A549 (cell line): Measurements from ENCODE around the gene SPC24. TPM values are rescaled to one million over a fixed set of nuclear protein-coding genes. Genes with fewer than 3 reads are reported as not detected.
"Not testable (repeated sequence)": the region's sequence is repeated elsewhere in the genome, so short reads cannot be mapped to it uniquely, and the experiment has no call there.

Experiments
- ATAC-seq, 2 experiments: fragments of 200-7000 bp in 1 of 2; fragments of >200 bp in 1 of 2; cut with Nextera tagmentation in 1 of 2; cut with Tn5 transposase in 1 of 2; 3 replicates each; pipeline versions ENCODE4 v1.8.0 to v1.9.1; 2018 to 2020; ENCODE audit warnings: mild to moderate bottlenecking in 1 of 2, moderate library complexity in 1 of 2
- CTCF ChIA-PET: fragments of 300-600 bp; sonication (Branson Sonifier 250); formaldehyde crosslinking; extraction: SDS; loops from one replicate; lab custom pipeline; 2021; ENCODE audit warnings: antibody characterized with exemption, inconsistent platforms; lab: Yijun Ruan, JAX
- POLR2A ChIA-PET: fragments of 350-600 bp; formaldehyde crosslinking; extraction: SDS; loops from one replicate; lab custom pipeline; 2021; ENCODE audit warnings: antibody characterized with exemption, inconsistent platforms; lab: Yijun Ruan, JAX
- DNase-seq, 2 experiments: peaks; one replicate each; pipeline versions ENCODE4 v3.0.0 to v3.0.0-alpha.2; 2011 to 2016; ENCODE audit warnings: low read depth in 1 of 2, low spot score in 1 of 2
- FAIRE-seq: peaks from 2 replicates; lab custom pipeline; 2011; peaks lifted over from hg19 to GRCh38; lab: Jason Lieb, UNC
- H3K27ac ChIP-seq, 2 experiments: fragments of >200 bp; sonication (Bioruptor Twin); formaldehyde crosslinking; 3 replicates each; pipeline ENCODE4 v1.5.1; 2016 to 2017
- H3K4me1 ChIP-seq: fragments of >200 bp; sonication (Bioruptor Twin); formaldehyde crosslinking; 3 replicates; pipeline ENCODE4 v1.6.1; 2016
- H3K4me2 ChIP-seq: fragments of >200 bp; sonication (Bioruptor Twin); formaldehyde crosslinking; 3 replicates; pipeline ENCODE4 v1.6.1; 2016
- H3K4me3 ChIP-seq: fragments of >200 bp; sonication (Bioruptor Twin); formaldehyde crosslinking; 3 replicates; pipeline ENCODE4 v1.5.1; 2016
- H3K9me3 ChIP-seq: fragments of >200 bp; sonication (Bioruptor Twin); formaldehyde crosslinking; 3 replicates; pipeline ENCODE4 v1.6.1; 2016
- BHLHE40 ChIP-seq: IDR thresholded peaks from 2 replicates; pipeline ENCODE4 v1.6.1; 2012; ENCODE audit warnings: low read depth, low read length, inconsistent platforms
- CBX8 ChIP-seq: fragments of 200-600 bp; sonication (generic); IDR thresholded peaks from 2 replicates; pipeline ENCODE4 v1.6.1; 2016
- CEBPB ChIP-seq, 2 experiments: fragments of >200 bp in 1 of 2; sonication (Bioruptor Twin) in 1 of 2; formaldehyde crosslinking in 1 of 2; IDR thresholded peaks; 2 replicates each; pipeline ENCODE4 v1.6.1; 2012 to 2016
- CHD4 ChIP-seq: fragments of 200-600 bp; sonication (generic); IDR thresholded peaks from 2 replicates; pipeline ENCODE4 v1.6.1; 2016; ENCODE audit warnings: antibody characterized with exemption, mild to moderate bottlenecking, borderline replicate concordance
- CTCF ChIP-seq: fragments of >200 bp; sonication (Bioruptor Twin); formaldehyde crosslinking; IDR thresholded peaks from 3 replicates; pipeline ENCODE4 v1.5.1; 2016
- E2F6 ChIP-seq: IDR thresholded peaks from 2 replicates; pipeline ENCODE4 v1.6.1; 2012; ENCODE audit warnings: low read depth, borderline replicate concordance
- EHF ChIP-seq: fragments of 250-450 bp; sonication (Bioruptor Pico); IDR thresholded peaks from 2 replicates; pipeline ENCODE4 v1.5.0; 2020; ENCODE audit warnings: mild to moderate bottlenecking
- FOSB ChIP-seq: fragments of 250-450 bp; sonication (Bioruptor Pico); IDR thresholded peaks from 2 replicates; pipeline ENCODE4 v1.5.0; 2020; ENCODE audit warnings: mild to moderate bottlenecking, moderate library complexity
- FOSL2 ChIP-seq, 2 experiments: fragments of 450-650 bp in 1 of 2; fragments of >200 bp in 1 of 2; sonication (Bioruptor Twin) in 1 of 2; formaldehyde crosslinking; IDR thresholded peaks; 2 replicates each; pipeline versions ENCODE4 v1.5.0 to v1.6.1; 2016 to 2020; ENCODE audit warnings: mild to moderate bottlenecking in 1 of 2, moderate library complexity in 1 of 2
- HES2 ChIP-seq: fragments of >200 bp; sonication (Bioruptor Twin); formaldehyde crosslinking; IDR thresholded peaks from 2 replicates; pipeline ENCODE4 v1.6.1; 2016
- HOXA7 ChIP-seq: fragments of 250-450 bp; sonication (Bioruptor Pico); IDR thresholded peaks from 2 replicates; pipeline ENCODE4 v1.5.0; 2020; ENCODE audit warnings: mild to moderate bottlenecking, moderate library complexity
- HOXB13 ChIP-seq: fragments of 250-450 bp; sonication (Bioruptor Pico); IDR thresholded peaks from 2 replicates; pipeline ENCODE4 v1.5.0; 2020; ENCODE audit warnings: low read depth, mild to moderate bottlenecking, moderate library complexity
- JUN ChIP-seq, 2 experiments: fragments of >200 bp; sonication (Bioruptor Twin); formaldehyde crosslinking; IDR thresholded peaks; 2 replicates in 1 of 2; 3 replicates in 1 of 2; pipeline ENCODE4 v1.6.1; 2016 to 2017
- KDM1A ChIP-seq: fragments of 200-600 bp; sonication (generic); IDR thresholded peaks from 2 replicates; pipeline ENCODE4 v1.6.1; 2016; ENCODE audit warnings: low read depth, mild to moderate bottlenecking
- MAFK ChIP-seq: fragments of 450-650 bp; IDR thresholded peaks from 2 replicates; pipeline ENCODE4 v1.6.1; 2014; ENCODE audit not compliant: partially characterized antibody
- MAX ChIP-seq: IDR thresholded peaks from 2 replicates; pipeline ENCODE4 v1.6.1; 2012
- NFE2L2 ChIP-seq: fragments of 150-350 bp; conservative IDR thresholded peaks from 2 replicates; pipeline ENCODE4 v1.6.1; 2014; ENCODE audit warnings: low read length
- RAD21 ChIP-seq, 2 experiments: fragments of >200 bp in 1 of 2; sonication (Bioruptor Twin) in 1 of 2; formaldehyde crosslinking in 1 of 2; IDR thresholded peaks in 1 of 2; conservative IDR thresholded peaks in 1 of 2; 2 replicates in 1 of 2; 3 replicates in 1 of 2; pipeline ENCODE4 v1.6.1; 2012 to 2018; ENCODE audit warnings: inconsistent platforms in 1 of 2
- RARB ChIP-seq: fragments of 250-450 bp; sonication (Bioruptor Pico); IDR thresholded peaks from 2 replicates; pipeline ENCODE4 v1.8.0; 2021; ENCODE audit warnings: mild to moderate bottlenecking, moderate library complexity
- SMC3 ChIP-seq: fragments of >200 bp; sonication (Bioruptor Twin); formaldehyde crosslinking; IDR thresholded peaks from 3 replicates; pipeline ENCODE4 v1.6.1; 2018; ENCODE audit warnings: inconsistent platforms
- ZNF302 ChIP-seq: fragments of 250-450 bp; sonication (Bioruptor Pico); IDR thresholded peaks from 2 replicates; pipeline ENCODE4 v1.9.0; 2021; ENCODE audit warnings: inconsistent platforms, mild to moderate bottlenecking, moderate library complexity
- ZSCAN20 ChIP-seq: fragments of 250-450 bp; sonication (Bioruptor Pico); IDR thresholded peaks from 2 replicates; pipeline ENCODE4 v1.8.0; 2022; ENCODE audit warnings: mild to moderate bottlenecking, moderate library complexity
- WGBS: methylation state at CpG from one replicate; pipeline ENCODE4 v1.1.6; 2017; ENCODE audit errors: missing lambda C conversion rate; 5-methylcytosine and 5-hydroxymethylcytosine counted together
- polyA plus RNA-seq, 4 experiments: library from polyadenylated mRNA; depleted of rRNA in 3 of 4; stranded (reverse); fragments of >200 nt; fragmentation: RNase III in 1 of 4; extraction: RNeasy Plus Mini Kit Qiagen cat#74134 plus additional on column Dnase treatment in 1 of 4; gene quantifications; 2 replicates in 3 of 4; 3 replicates in 1 of 4; pipeline ENCODE4 v1.2.3, GENCODE V29; 2011 to 2017

Gene SPC24
- polyA plus RNA-seq, 2 of the 4 experiments (the other 2 are of a cell fraction): 16.5 to 22.2 TPM

GRCh38 chr19:11125994-11126685, 29.4 kb downstream of the SPC24 start:
- Histone ChIP-seq H3K4me3 (no peak overlapping the region), H3K27ac (no peak overlapping the region), H3K4me2 (no peak overlapping the region), H3K4me1 (peaks cover 9% of the 10 kb centered on the region; the same call in 2 of the 3 replicates), H3K9me3 (no peaks in the 10 kb centered on the region)
- TF ChIP-seq NFE2L2: no peak
- TF ChIP-seq FOSB (CRISPR knock-in tag): no peak
- peak; percentile 63 for TF ChIP-seq CTCF
- peak; percentile 54 to 58; a peak in 4 of 5 replicates for TF ChIP-seq RAD21 (conservative IDR thresholded peaks at IDR 0.05 in 1 of 2, IDR thresholded peaks at IDR 0.05 in 1 of 2)
- no peak for TF ChIP-seq CHD4
- TF ChIP-seq HOXA7 (CRISPR knock-in tag): no peak
- no peak for TF ChIP-seq CEBPB (IDR thresholded peaks at IDR 0.05)
- no peak for TF ChIP-seq ZNF302
- TF ChIP-seq HOXB13 (CRISPR knock-in tag): no peak
- no peak for TF ChIP-seq ZSCAN20
- no peak for TF ChIP-seq HES2
- TF ChIP-seq EHF (CRISPR knock-in tag): no peak
- no peak for TF ChIP-seq RARB (CRISPR knock-in tag)
- no peak for TF ChIP-seq FOSL2 (IDR thresholded peaks at IDR 0.05)
- no peak for TF ChIP-seq FOSL2 (CRISPR knock-in tag; IDR thresholded peaks at IDR 0.05)
- no peak for TF ChIP-seq KDM1A
- TF ChIP-seq MAFK: peak; percentile 56
- peak; percentile 50; the same call in 2 of the 3 replicates for TF ChIP-seq SMC3
- no peak for TF ChIP-seq CBX8
- TF ChIP-seq E2F6: no peak
- TF ChIP-seq MAX: 0 out of 2 replicates have a peak, but pooled peaks have one; percentile 26
- TF ChIP-seq BHLHE40: no peak
- no peak for TF ChIP-seq JUN (IDR thresholded peaks at IDR 0.05)
- DNase-seq (peak; percentile 38 to 78), ATAC-seq (peak; percentile 80 to 87), FAIRE-seq (no peak)
- ChIA-PET CTCF (interaction anchor here (0.6 to 5.0 kb wide), 49 partner anchors 9 to 583 kb away, joined by 3 to 31 read pairs (median 4); partner anchors contain the start of gene LDLR), POLR2A (interaction anchor here (0.6 to 0.7 kb wide), 3 partner anchors 16 to 39 kb away, joined by 3 to 6 read pairs (median 4); no protein-coding TSS in a partner anchor)
- WGBS: 62% methylated on average over 10 of the region's 11 CpGs

DNA sequence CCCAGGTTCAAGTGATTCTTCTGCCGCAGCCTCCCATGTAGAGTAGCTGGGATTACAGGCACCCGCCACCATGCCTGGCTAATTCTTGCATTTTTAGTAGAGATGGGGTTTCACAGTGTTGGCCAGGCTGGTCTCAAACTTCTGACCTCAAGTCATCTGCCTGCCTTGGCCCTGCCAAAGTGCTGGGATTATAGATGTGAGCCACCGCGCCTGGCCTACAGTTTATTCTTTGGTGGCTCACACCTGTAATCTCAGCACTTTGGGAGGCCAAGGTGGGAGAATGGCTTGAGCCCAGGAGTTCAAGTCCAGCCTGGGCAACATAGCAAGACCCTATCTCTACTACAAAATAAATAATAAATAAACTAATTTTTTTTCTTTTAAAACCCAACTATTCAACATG, 31.4 kb downstream of the SPC24 start:
- WGBS: 94% methylated on average over 4 of the region's 4 CpGs
- FAIRE-seq, POLR2A ChIA-PET, H3K4me1 ChIP-seq, DNase-seq, H3K27ac ChIP-seq, H3K4me3 ChIP-seq, ATAC-seq, H3K9me3 ChIP-seq, H3K4me2 ChIP-seq: not testable (repeated sequence)
- CTCF ChIA-PET: interaction anchor here (0.6 to 5.0 kb wide), 5 partner anchors 80 to 182 kb away, joined by 3 to 31 read pairs (median 5); no protein-coding TSS in a partner anchor
